Hypothalamus (tissue), 51 donors: ENCODE data around the gene PEX16.
"Not testable (repeated sequence)": the region's sequence is repeated elsewhere in the genome, so short reads cannot be mapped to it uniquely, and the experiment has no call there.

Experiments
- DNase-seq, 51 donors: peaks; one replicate each; lab custom pipeline; 2025; lab: John Stamatoyannopoulos, UW

PEX16 gene

DNA sequence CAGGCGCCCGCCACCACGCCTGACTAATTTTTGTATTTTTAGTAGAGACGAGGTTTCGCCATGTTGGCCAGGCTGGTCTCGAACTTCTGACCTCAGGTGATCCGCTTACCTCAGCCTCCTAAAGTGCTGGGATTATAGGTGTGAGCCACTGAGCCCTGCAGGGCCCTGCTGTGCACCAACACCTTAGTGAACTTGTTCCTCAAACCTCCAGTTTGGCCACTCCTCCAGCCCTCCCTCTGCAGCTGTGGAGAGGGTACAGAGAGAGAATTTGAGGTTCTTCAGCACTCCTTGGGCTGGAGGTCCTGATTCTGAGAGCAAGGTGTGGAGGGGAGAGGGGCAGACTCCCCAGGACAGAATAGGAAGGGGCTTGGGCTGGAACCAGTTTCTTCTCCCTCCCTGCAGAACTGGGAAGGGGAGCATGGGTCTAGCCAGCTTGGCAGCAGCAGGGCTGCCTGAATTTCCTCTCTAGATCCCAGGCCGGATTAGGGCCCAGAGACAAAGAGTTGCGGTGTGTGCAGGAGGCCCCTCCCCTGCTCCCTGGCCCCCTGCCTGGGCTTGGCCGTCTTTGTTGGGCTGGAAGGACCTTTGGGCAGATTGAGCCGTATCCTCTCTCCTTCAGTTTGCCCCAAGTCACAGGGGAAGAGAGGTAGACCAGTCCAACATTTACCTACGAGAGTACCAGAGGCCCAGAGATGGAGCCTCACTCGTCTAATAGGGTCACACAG, 2.3 kb upstream of the PEX16 start:
- DNase-seq = peak in 2 of 51 donors; percentile 20 to 30

DNA sequence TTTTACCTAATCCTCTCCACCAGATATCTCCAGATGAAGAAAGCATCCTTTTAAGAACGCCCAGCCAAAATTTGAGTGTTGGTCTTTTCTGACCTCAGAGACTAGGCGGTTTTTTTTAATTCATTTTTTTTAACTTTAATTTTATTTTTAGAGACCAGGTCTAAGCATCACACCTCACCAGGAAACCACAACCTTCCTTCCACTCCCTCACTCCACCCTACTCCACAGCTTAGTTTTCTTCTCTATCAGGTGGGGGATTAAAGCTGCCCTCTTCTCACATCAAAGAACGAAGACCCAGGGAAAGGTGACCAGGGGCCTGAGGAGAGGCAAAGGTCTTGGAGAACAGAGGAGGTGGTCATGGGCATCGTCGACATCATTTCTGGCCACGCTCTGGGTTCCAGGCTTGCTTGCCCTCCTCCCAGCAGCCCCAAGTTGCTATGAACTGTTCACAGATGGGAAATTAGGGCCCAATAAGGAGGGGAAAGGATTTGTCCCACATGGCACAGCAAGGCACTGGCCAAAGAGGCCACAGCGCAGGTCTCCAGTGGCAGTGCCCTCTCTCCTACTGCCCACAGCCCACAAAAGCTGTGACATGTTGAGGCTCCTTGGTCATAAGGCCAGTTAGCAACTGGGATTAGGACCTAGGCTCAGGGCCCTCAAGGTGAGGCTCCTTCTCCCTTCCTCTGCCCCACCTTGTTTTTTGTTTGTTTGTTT, 1.4 kb upstream of the PEX16 start:
- DNase-seq = no peak

DNA sequence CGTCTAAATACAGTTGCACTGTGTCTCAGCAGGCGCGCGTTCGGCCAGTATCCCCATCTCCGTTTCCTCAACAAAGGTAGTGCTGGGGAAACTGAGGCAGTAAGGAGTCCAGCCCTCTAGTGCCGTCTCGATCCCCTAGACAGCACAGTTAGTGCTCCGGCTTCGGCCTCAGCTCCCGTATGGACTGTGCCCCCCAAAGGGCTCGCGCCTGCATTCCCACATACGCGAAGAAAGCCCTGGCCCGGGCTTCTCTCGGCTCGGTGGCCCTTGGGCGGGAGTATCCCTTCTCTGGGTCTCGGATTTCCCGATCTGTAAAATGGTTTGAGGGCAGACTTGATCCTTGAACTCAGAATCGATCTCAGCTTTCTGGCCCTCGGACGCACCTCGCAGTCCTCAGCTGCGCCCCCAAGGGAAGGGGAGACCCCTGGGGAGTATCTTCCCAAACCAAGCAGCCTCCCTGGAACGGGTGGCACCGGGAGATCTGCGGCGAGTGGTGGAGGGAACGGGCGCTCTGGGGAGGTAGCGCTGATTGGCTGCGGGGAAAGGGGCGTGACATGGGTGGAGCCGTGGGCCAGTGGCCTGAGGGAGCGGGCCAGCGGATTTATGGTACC, 759 bp upstream of the PEX16 start:
- peak in 48 of 51 donors; percentile 25 to 88 (median 70) for DNase-seq

DNA sequence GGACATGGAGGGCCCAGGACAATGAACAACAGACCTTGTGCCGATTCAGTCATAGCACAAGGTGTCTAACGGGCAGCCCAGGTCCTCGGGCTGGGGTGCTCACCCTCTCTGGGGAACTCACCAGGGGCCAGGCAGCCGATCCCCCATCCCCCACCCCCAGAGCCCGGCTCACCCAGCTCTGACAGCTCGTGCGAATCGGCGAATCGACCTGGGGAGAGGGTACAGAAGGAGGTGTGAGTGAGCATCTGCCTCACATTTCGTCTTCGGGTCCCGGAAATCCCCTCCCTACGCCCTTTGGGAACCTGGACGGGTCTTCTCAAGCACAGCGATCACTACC, 423 bp downstream of the PEX16 start:
- no peak for DNase-seq

GRCh38 chr11:45915446-45915845, 2.2 kb downstream of the PEX16 start:
- DNase-seq = no peak

- no peak for DNase-seq
These were observed 3.6 kb downstream of the PEX16 start for GRCh38 chr11:45913942-45914635.

GRCh38 chr11:45913514-45913913, 4.2 kb downstream of the PEX16 start:
- DNase-seq = no peak

DNA sequence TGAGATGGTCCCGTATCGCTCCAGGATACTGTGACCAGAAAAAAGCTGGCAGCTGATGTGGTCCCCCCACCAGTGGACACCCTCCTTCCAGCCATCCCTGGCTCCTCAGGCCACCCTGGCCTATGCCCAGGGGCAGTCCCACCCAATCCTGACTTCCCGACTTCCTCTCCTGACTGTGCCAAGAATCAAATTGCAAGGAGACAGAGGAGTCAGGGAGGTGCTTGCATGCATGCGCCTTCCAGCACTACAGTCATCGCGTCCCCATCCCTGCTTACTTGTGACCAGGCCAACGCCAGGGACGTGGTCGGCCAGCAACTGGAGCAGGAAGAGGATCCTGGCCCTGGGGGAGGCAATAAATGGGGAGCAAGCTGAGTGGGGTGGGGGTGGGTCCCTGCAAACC, 7.1 kb downstream of the PEX16 start:
- DNase-seq = no peak

- DNase-seq = peak in 12 of 51 donors; percentile 13 to 57 (median 38)
These were observed 7.8 kb downstream of the PEX16 start for GRCh38 chr11:45909594-45910475.

DNA sequence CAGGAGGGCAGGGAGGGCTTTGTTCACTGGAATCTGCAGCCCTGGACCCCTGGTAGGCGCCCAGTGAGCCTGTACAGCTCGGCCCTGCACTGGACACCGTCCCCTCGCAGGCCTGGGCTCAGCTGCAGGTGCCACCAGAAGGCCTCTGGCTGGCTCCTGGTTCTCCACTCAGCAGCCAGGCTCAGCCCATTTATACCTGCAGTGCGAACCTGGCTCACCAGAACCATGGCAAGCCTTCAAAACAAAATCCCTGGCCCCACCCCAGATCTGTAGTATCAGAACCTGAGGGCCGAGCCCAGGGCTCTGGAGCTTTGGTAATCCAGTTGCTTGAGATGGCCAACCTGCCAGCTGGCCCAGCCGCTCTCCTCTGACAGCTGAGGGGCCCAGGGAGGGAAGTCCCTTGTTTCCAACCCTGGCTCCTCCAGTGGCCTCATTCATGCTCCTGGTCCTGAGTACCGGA, 9.7 kb downstream of the PEX16 start:
- DNase-seq = peak in 19 of 51 donors; percentile 21 to 53 (median 35)

- DNase-seq = peak in 8 of 51 donors; percentile 18 to 48 (median 34)
These were observed 10.6 kb downstream of the PEX16 start, which contains the start of gene FREY1 for GRCh38 chr11:45906965-45907611. Gene FREY1, minus strand, starts transcription at chr11:45907271. Its CDS starts 26 bp downstream, at chr11:45907245.

DNA sequence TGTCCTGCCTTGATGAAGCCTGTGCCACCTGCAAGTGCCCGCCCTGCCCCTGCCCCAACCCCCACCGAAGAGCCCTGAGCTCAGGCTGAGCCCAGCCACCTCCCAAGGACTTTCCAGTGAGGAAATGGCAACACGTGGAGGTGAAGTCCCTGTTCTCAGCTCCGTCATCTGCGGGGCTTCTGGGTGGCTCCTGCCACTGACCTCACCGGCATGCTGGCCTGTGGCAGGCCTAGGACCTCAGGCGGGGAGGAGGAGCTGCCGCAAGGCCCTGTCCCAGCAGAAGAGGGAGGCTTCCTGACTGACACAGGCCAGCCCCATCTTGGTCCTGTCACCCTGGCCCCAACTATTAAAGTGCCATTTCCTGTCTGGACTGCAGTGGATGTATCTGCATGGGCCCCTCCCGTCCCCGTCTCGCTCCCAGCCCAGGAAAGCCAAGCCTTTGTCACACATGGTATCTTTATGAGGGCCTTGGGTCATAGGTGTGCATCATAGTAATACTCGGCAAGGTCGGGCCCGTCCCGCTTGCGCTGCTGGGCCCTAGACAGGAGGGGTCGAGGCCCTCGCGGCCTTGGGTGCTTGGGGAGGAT, 11.5 kb downstream of the PEX16 start:
- no peak for DNase-seq

GRCh38 chr11:45905576-45905975, 12.1 kb downstream of the PEX16 start:
- DNase-seq = not testable (repeated sequence)

- no peak for DNase-seq
These were observed 12.6 kb downstream of the PEX16 start for GRCh38 chr11:45905095-45905494.

DNA sequence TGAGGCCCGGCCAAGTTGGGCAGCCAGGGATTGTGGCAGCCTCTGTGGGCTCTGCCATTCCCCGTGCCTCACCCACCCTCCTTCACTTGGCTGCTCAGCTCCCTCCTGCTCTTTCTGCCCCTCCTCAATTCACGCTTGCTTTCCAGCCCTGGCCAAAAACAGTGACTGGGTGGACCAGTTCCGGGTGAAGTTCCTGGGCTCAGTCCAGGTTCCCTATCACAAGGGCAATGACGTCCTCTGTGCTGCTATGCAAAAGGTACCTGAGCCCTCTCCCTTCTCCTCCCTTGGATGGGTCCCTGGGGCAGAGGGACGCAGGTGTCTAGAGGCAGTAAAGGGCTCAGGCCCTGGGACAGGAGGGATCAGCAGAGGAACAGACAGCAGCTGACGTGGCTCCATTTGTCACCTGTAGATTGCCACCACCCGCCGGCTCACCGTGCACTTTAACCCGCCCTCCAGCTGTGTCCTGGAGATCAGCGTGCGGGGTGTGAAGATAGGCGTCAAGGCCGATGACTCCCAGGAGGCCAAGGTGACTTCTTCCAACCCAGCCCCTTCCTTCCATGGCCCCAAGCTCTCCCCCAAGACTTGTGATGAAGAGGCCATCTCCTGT, 13.3 kb downstream of the PEX16 start:
- DNase-seq = no peak

DNA sequence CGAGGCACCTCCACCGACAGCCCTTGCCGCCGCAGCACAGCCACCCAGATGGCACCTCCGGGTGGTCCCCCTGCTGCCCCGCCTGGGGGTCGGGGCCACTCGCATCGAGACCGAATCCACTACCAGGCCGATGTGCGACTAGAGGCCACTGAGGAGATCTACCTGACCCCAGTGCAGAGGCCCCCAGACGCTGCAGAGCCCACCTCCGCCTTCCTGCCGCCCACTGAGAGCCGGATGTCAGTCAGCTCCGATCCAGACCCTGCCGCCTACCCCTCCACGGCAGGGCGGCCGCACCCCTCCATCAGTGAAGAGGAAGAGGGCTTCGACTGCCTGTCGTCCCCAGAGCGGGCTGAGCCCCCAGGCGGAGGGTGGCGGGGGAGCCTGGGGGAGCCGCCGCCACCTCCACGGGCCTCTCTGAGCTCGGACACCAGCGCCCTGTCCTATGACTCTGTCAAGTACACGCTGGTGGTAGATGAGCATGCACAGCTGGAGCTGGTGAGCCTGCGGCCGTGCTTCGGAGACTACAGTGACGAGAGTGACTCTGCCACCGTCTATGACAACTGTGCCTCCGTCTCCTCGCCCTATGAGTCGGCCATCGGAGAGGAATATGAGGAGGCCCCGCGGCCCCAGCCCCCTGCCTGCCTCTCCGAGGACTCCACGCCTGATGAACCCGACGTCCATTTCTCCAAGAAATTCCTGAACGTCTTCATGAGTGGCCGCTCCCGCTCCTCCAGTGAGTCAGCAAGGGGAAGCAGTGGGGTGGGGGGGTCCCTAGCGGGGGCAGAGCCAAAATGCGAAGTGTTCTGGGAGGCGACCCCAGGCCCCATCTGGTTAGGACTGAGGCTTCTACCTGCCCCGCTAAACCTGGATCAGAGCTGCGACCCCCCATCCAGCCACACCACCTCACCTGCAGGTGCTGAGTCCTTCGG, 15.0 kb downstream of the PEX16 start:
- peak in 1 of 51 donors; percentile 23 for DNase-seq

- DNase-seq = peak in 44 of 51 donors; percentile 23 to 92 (median 75)
These were observed 16.1 kb downstream of the PEX16 start for GRCh38 chr11:45901626-45902025.
